Endothelial cell of umbilical vein (primary cell): Measurements from ENCODE around the gene SLC17A9. TPM values are rescaled to one million over a fixed set of nuclear protein-coding genes. Genes with fewer than 3 reads are reported as not detected.

ENCODE experiments used
- BruUV-seq: library from RNA; stranded (reverse); fragments of 400-500 nt; replicated peaks from 2 replicates; lab custom pipeline; 2021; lab: Mats Ljungman, UMichigan
- CTCF ChIA-PET: fragments of 300-600, 350-600 bp; sonication (Branson Sonifier 250); formaldehyde crosslinking; loops from one replicate; lab custom pipeline; 2021; ENCODE audit warnings: antibody characterized with exemption, inconsistent platforms; lab: Charles Lee
- POLR2A ChIA-PET: fragments of 300-600, 350-600 bp; sonication (Branson Sonifier 250); formaldehyde crosslinking; loops from one replicate; lab custom pipeline; 2021; ENCODE audit warnings: antibody characterized with exemption, inconsistent platforms; lab: Charles Lee
- DNase-seq: peaks from one replicate; pipeline ENCODE4 v3.0.0-alpha.2; 2011; ENCODE audit warnings: low read depth, low spot score
- FAIRE-seq: peaks from 2 replicates; lab custom pipeline; 2011; peaks lifted over from hg19 to GRCh38; lab: Jason Lieb, UNC
- H2AFZ ChIP-seq: 2 replicates; pipeline ENCODE4 v1.6.0; 2012; ENCODE audit warnings: low read depth, low read length, control low read depth, inconsistent platforms
- H3K27ac ChIP-seq: 2 replicates; pipeline ENCODE4 v1.5.1; 2011; ENCODE audit warnings: low read depth, mild to moderate bottlenecking, control low read depth, low read length, moderate library complexity; ENCODE audit not compliant: insufficient read depth
- H3K27me3 ChIP-seq, 2 experiments: 2 replicates each; pipeline versions ENCODE4 v1.6.0 to v1.6.1; 2011; ENCODE audit warnings: low read length in 2 of 2, mixed read lengths in 1 of 2; ENCODE audit not compliant: control insufficient read depth in 2 of 2, insufficient read depth in 2 of 2
- H3K36me3 ChIP-seq, 2 experiments: 2 replicates in 1 of 2; 3 replicates in 1 of 2; pipeline ENCODE4 v1.5.1; 2011; ENCODE audit warnings: low read length in 2 of 2, mild to moderate bottlenecking in 1 of 2, moderate library complexity in 1 of 2; ENCODE audit not compliant: control insufficient read depth in 2 of 2, insufficient read depth in 2 of 2; ENCODE audit errors: extremely low read depth in 1 of 2
- H3K4me1 ChIP-seq: 3 replicates; pipeline ENCODE4 v1.5.1; 2011; ENCODE audit warnings: mild to moderate bottlenecking, low read length; ENCODE audit not compliant: control insufficient read depth, insufficient read depth; ENCODE audit errors: extremely low read depth
- H3K4me2 ChIP-seq: 2 replicates; pipeline ENCODE4 v1.6.1; 2011; ENCODE audit warnings: low read length, control low read depth, mixed read lengths; ENCODE audit not compliant: insufficient read depth
- H3K4me3 ChIP-seq, 3 experiments: fragments of 200-600 bp in 1 of 3; sonication (generic), shearing (Covaris generic) in 1 of 3; replicated peaks in 1 of 3; 2 replicates each; pipeline ENCODE4 v1.5.1; 2011 to 2016; ENCODE audit warnings: control low read depth in 3 of 3, low read length in 3 of 3, mild to moderate bottlenecking in 2 of 3, inconsistent platforms in 1 of 3, low read depth in 1 of 3, moderate library complexity in 1 of 3; ENCODE audit not compliant: insufficient read depth in 1 of 3
- H3K79me2 ChIP-seq: 2 replicates; pipeline ENCODE4 v1.6.0; 2012; ENCODE audit warnings: low read length, inconsistent platforms; ENCODE audit not compliant: control insufficient read depth, insufficient read depth
- H3K9ac ChIP-seq: replicated peaks from 2 replicates; pipeline ENCODE3; 2011; ENCODE audit warnings: low read length, control low read depth; ENCODE audit not compliant: insufficient read depth; ENCODE audit errors: extremely low read depth
- H3K9me1 ChIP-seq: replicated peaks from 3 replicates; pipeline ENCODE4 v1.6.0; 2011; ENCODE audit warnings: mild to moderate bottlenecking, low read length; ENCODE audit not compliant: control insufficient read depth, insufficient read depth; ENCODE audit errors: extremely low read depth
- H3K9me3 ChIP-seq: replicated peaks from 2 replicates; pipeline ENCODE4 v1.5.1; 2012; ENCODE audit warnings: low read length, inconsistent platforms; ENCODE audit not compliant: control insufficient read depth, insufficient read depth
- H4K20me1 ChIP-seq: replicated peaks from 2 replicates; pipeline ENCODE3; 2011; ENCODE audit warnings: mild to moderate bottlenecking, low read length; ENCODE audit not compliant: control insufficient read depth, insufficient read depth; ENCODE audit errors: extremely low read depth
- CTCF ChIP-seq, 2 donors: IDR thresholded peaks; 1 replicate in 1 of 2; 2 replicates in 1 of 2; pipeline ENCODE4 v1.5.1; 2011; ENCODE audit warnings: low read length in 2 of 2, mild to moderate bottlenecking in 2 of 2, moderate library complexity in 2 of 2, control low read depth in 1 of 2, inconsistent platforms in 1 of 2, low read depth in 1 of 2; ENCODE audit not compliant: insufficient read depth in 1 of 2; ENCODE audit errors: extremely low read depth in 1 of 2
- EZH2 ChIP-seq: IDR thresholded peaks from 2 replicates; pipeline ENCODE4 v1.6.1; 2012; ENCODE audit warnings: borderline replicate concordance, low read depth, mild to moderate bottlenecking, moderate library complexity, low read length, inconsistent platforms; ENCODE audit not compliant: severe bottlenecking
- FOS ChIP-seq: IDR thresholded peaks from 2 replicates; pipeline ENCODE4 v1.6.1; 2011; ENCODE audit warnings: mild to moderate bottlenecking, low read length, moderate library complexity, borderline replicate concordance; ENCODE audit not compliant: insufficient read depth
- GATA2 ChIP-seq: IDR thresholded peaks from 2 replicates; pipeline ENCODE4 v1.7.0; 2011; ENCODE audit warnings: low read depth, mild to moderate bottlenecking, moderate library complexity, mixed read lengths, low read length; ENCODE audit not compliant: insufficient read length, insufficient read depth
- JUN ChIP-seq: IDR thresholded peaks from 2 replicates; pipeline ENCODE4 v1.6.1; 2011; ENCODE audit warnings: borderline replicate concordance, low read depth; ENCODE audit not compliant: insufficient read length, insufficient read depth
- MAX ChIP-seq: IDR thresholded peaks from 2 replicates; pipeline ENCODE4 v1.6.1; 2011; ENCODE audit not compliant: insufficient read depth, insufficient read length
- MYC ChIP-seq: IDR thresholded peaks from one replicate; pipeline ENCODE4 v1.6.1; 2011; ENCODE audit warnings: mild to moderate bottlenecking, low read depth, low read length
- POLR2A ChIP-seq: IDR thresholded peaks from 2 replicates; pipeline ENCODE4 v1.6.1; 2012; ENCODE audit warnings: low read depth, mild to moderate bottlenecking, control low read depth, low read length
- POLR2AphosphoS5 ChIP-seq: IDR thresholded peaks from 2 replicates; pipeline ENCODE4 v1.6.1; 2012; ENCODE audit warnings: low read depth, mild to moderate bottlenecking, control low read depth, low read length, moderate library complexity; ENCODE audit not compliant: insufficient read depth
- dilution Hi-C: fragments of 300-500 bp; cut with MboI; formaldehyde crosslinking; loops from one replicate; pipeline ENCODE4 v1.15.0; 2019; ENCODE audit warnings: low sequenced_read_pairs; ENCODE audit not compliant: extremely low pct_ligation_motif_present
- intact Hi-C: fragments of 100-400 bp; cut with micrococcal nuclease; formaldehyde crosslinking; loops from one replicate; pipeline ENCODE4 v1.10.0; 2022
- polyA plus RNA-seq, 4 experiments: library from polyadenylated mRNA; depleted of rRNA in 3 of 4; stranded (reverse) in 3 of 4; unstranded in 1 of 4; fragments of >200 nt; gene quantifications; 2 replicates each; pipeline versions ENCODE4 v1.2.1 to v1.2.3, GENCODE V29; 2011 to 2012; ENCODE audit warnings: missing spikeins in 1 of 4
- total RNA-seq: library from RNA; stranded (reverse); gene quantifications from 2 replicates; pipeline ENCODE4 v1.2.3, GENCODE V29; 2021

SLC17A9 gene
- total and polyA plus RNA-seq, 2 donors (not counting 3 experiments of a cell fraction or from before 2014, with no cell fraction given): 38.2 to 44.5 TPM

GRCh38 chr20:62918831-62919230, 33.7 kb upstream of the SLC17A9 start:
- peaks cover 28% of the 10 kb centered on the region for H4K20me1 ChIP-seq
- no peak overlapping the region for H2AFZ ChIP-seq
- H3K9ac ChIP-seq: no peak overlapping the region
- no TSS peak for BruUV-seq
- intact Hi-C loops (no loop called here), dilution Hi-C loops (no loop called here)
- TF ChIP-seq GATA2 (no peak), CTCF (IDR thresholded peaks at IDR 0.05; ENCODE audit: extremely low read depth in 1 of 2, insufficient read depth in 1 of 2, low read depth in 1 of 2, low read length in 2 of 2) (no peak), FOS (no peak), MYC (no peak), EZH2 (no peak), POLR2A (no peak), MAX (no peak), POLR2AphosphoS5 (no peak), JUN (no peak)
- FAIRE-seq (no peak), DNase-seq (no peak)
- H3K27ac ChIP-seq: no peak overlapping the region
- H3K9me3 ChIP-seq: no peaks in the 10 kb centered on the region
- H3K4me2 ChIP-seq: no peak overlapping the region
- H3K27me3 ChIP-seq: no peaks in the 10 kb centered on the region
- H3K36me3 ChIP-seq: no peaks in the 10 kb centered on the region
- POLR2A ChIA-PET: no interaction called here
- H3K4me3 ChIP-seq: no peak overlapping the region
- CTCF ChIA-PET: interaction anchor here (0.8 to 1.2 kb wide), 2 partner anchors 10 to 12 kb away, joined by 3 read pairs; no protein-coding TSS in a partner anchor
- H3K79me2 ChIP-seq: peaks cover 100% of the 10 kb centered on the region
- H3K9me1 ChIP-seq: no peaks in the 10 kb centered on the region
- H3K4me1 ChIP-seq: peaks cover 16% of the 10 kb centered on the region
